Body of pancreas (tissue), 4 donors: ENCODE results near the gene AFM.
"Not testable (repeated sequence)": the region's sequence is repeated elsewhere in the genome, so short reads cannot be mapped to it uniquely, and the experiment has no call there.

Experiments
- POLR2A ChIP-seq, 3 donors: fragments of 450-650 bp; IDR thresholded peaks; one replicate each; pipeline ENCODE4 v1.6.1; 2016; ENCODE audit warnings: antibody characterized with exemption in 3 of 3, mild to moderate bottlenecking in 2 of 3
- TF ChIP-seq, protein P1 (sequence below), 7 experiments: fragments of 450-650 bp in 4 of 7; fragments of 200-600 bp in 3 of 7; sonication (generic) in 3 of 7; IDR thresholded peaks; one replicate each; pipeline ENCODE4 v1.5.1; 2016 to 2019; ENCODE audit warnings: antibody characterized with exemption in 7 of 7

DNA sequence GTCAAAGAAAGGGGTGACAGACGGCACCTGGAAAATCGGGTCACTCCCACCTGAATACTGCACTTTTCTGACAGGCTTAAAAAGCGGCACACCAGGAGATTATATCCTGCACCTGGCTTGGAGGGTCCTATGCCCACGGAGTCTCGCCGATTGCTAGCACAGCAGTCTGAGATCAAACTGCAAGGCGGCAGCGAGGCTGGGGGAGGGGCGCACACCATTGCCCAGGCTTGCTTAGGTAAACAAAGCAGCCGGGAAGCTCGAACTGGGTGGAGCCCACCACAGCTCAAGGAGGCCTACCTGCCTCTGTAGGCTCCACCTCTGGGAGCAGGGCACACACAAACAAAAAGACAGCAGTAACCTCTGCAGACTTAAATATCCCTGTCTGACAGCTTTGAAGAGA lies 69.3 kb downstream of the AFM start:
- TF ChIP-seq, protein P1, sequence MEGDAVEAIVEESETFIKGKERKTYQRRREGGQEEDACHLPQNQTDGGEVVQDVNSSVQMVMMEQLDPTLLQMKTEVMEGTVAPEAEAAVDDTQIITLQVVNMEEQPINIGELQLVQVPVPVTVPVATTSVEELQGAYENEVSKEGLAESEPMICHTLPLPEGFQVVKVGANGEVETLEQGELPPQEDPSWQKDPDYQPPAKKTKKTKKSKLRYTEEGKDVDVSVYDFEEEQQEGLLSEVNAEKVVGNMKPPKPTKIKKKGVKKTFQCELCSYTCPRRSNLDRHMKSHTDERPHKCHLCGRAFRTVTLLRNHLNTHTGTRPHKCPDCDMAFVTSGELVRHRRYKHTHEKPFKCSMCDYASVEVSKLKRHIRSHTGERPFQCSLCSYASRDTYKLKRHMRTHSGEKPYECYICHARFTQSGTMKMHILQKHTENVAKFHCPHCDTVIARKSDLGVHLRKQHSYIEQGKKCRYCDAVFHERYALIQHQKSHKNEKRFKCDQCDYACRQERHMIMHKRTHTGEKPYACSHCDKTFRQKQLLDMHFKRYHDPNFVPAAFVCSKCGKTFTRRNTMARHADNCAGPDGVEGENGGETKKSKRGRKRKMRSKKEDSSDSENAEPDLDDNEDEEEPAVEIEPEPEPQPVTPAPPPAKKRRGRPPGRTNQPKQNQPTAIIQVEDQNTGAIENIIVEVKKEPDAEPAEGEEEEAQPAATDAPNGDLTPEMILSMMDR (IDR thresholded peaks at IDR 0.05), result not testable (repeated sequence)
- not testable (repeated sequence) for TF ChIP-seq POLR2A (IDR thresholded peaks at IDR 0.05)
